Pericardium fibroblast (primary cell): ENCODE data around the gene SPATA31D1. TPM values are rescaled to one million over a fixed set of nuclear protein-coding genes. Genes with fewer than 3 reads are reported as not detected.

ENCODE experiments used
- total RNA-seq: library from RNA; depleted of rRNA; stranded (reverse); fragments of >200 nt; gene quantifications from 2 replicates; pipeline ENCODE4 v1.2.3, GENCODE V29; 2015

SPATA31D1 gene
- not detected in 2 replicates for total RNA-seq

DNA sequence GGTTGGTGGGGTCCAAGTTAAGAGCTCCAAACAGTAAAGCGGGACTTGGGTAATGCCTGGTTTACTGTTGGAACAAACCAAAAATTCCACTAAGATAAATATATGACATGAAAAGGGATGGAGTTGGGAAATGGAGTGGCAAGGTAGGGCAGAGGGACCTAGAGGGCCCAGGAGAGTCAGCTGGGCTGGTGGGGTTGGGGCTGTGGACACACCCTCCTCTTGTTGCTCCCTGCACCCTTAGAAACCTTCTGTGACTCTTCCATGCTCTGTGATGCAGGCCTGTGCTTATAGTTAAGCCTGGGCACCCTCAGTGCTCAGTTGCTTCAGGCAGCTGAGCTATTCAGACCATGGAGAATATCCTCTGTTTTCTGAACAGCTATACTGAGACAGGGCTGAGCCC lies at the start of gene SPATA31D1:
Gene SPATA31D1 (plus strand): TSS at position 301 of the 400 bp plus-strand sequence. CDS start 47 bp downstream, at position 348.

DNA sequence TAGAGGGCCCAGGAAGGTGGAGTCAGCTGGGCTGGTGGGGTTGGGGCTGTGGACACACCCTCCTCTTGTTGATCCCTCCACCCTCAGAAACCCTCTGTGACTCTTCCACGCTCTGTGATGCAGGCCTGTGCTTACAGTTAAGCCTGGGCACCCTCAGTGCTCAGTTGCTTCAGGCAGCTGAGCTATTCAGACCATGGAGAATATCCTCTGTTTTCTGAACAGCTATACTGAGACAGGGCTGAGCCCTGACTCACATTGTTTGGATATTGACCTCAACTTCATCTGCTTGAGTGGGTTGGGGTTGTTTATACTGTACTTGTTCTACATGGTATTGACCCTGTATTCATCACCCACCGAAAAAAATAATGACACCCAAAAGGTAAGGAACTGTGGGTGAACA lies 45.2 kb upstream of the SPATA31D1 start, which contains the start of gene SPATA31D3:
Gene SPATA31D3 (plus strand): TSS at position 108 of the 400 bp plus-strand sequence. CDS start 86 bp downstream, at position 194.

Other genes with a start within 250 kb of the SPATA31D1 start
- gene SPATA31D4, start 60.3 kb upstream of the SPATA31D1 start, total RNA-seq = not detected in 2 replicates
- gene SPATA31D3, start 45.3 kb upstream of the SPATA31D1 start, total RNA-seq = not detected in 2 replicates